OCI-LY3 (cell line): Measurements from ENCODE around the gene CLTB.
"Not testable (repeated sequence)": the region's sequence is repeated elsewhere in the genome, so short reads cannot be mapped to it uniquely, and the experiment has no call there.

Experiments
- H2AFZ ChIP-seq: fragments of 200-600, 300-600 bp; shearing (Covaris generic); 2 replicates; pipeline ENCODE4 v1.6.0; 2014; ENCODE audit warnings: antibody characterized with exemption, low read depth, low read length
- H3K27ac ChIP-seq: fragments of 200-600, 300-600 bp; sonication (generic); 2 replicates; pipeline ENCODE4 v1.5.1; 2014; ENCODE audit warnings: mild to moderate bottlenecking, low read length, moderate library complexity, mixed read lengths
- H3K27me3 ChIP-seq: fragments of 200-600, 300-600 bp; sonication (generic); 2 replicates; pipeline ENCODE4 v1.6.1; 2014; ENCODE audit warnings: low read depth, low read length, mixed read lengths
- H3K36me3 ChIP-seq: fragments of 200-600, 300-600 bp; sonication (generic); replicated peaks from 2 replicates; pipeline ENCODE3; 2014; ENCODE audit warnings: low read depth, low read length, mixed read lengths
- H3K4me1 ChIP-seq: fragments of 300-600, 200-600 bp; sonication (generic); 2 replicates; pipeline ENCODE4 v1.6.1; 2014; ENCODE audit warnings: low read length, mixed read lengths
- H3K4me2 ChIP-seq: fragments of 200-600, 300-600 bp; sonication (generic); 2 replicates; pipeline ENCODE4 v1.6.1; 2014; ENCODE audit warnings: low read length, mixed read lengths
- H3K4me3 ChIP-seq: fragments of 300-600, 200-600 bp; sonication (generic); 2 replicates; pipeline ENCODE4 v1.5.1; 2014; ENCODE audit warnings: antibody characterized with exemption, mild to moderate bottlenecking, low read length, moderate library complexity
- H3K79me2 ChIP-seq: fragments of 300-600, 200-600 bp; shearing (Covaris generic); 2 replicates; pipeline ENCODE4 v1.6.1; 2014; ENCODE audit warnings: mild to moderate bottlenecking, low read length, mixed read lengths
- H3K9ac ChIP-seq: fragments of 300-600, 200-600 bp; shearing (Covaris generic); 2 replicates; pipeline ENCODE4 v1.6.0; 2014; ENCODE audit warnings: mild to moderate bottlenecking, low read length, moderate library complexity
- H3K9me3 ChIP-seq: fragments of 200-600, 300-600 bp; shearing (Covaris generic); 2 replicates; pipeline ENCODE4 v1.6.1; 2014; ENCODE audit warnings: low read length, mixed read lengths; ENCODE audit not compliant: insufficient read depth
- H4K20me1 ChIP-seq: fragments of 200-600, 300-600 bp; sonication (generic); 2 replicates; pipeline ENCODE4 v1.6.1; 2016; ENCODE audit warnings: low read length, mixed read lengths; ENCODE audit not compliant: insufficient read depth
- EZH2phosphoT487 ChIP-seq: fragments of 200-600 bp; shearing (Covaris generic); IDR thresholded peaks from 2 replicates; pipeline ENCODE4 v1.6.1; 2018; ENCODE audit warnings: antibody characterized with exemption, mixed run types, low read depth
- TF ChIP-seq, protein P1 (sequence below): fragments of 200-600, 300-600 bp; sonication (generic); IDR thresholded peaks from 2 replicates; pipeline ENCODE4 v1.5.1; 2014; ENCODE audit warnings: antibody characterized with exemption, low read length, low read depth

Gene CLTB

DNA sequence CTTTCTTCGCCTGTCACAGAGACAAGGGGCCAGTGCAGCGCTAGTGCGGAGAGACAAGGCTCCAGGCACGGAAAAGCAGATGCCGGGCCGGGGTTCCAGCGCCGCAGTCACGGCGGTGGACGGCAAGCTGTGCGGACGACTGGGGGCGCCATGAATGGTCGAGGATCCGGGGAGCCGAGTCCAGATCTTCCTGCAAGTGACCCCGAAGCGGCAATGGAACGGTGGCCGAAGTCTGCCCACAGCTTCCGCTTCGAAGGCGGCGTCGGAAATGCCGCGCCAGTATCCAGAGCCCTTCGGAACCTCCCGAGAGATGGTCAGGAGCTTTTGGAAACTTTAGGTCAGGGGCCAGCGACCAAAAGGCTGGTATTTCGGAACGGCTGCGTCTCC is 31.2 kb upstream of the CLTB start:
- TF ChIP-seq, protein P1, sequence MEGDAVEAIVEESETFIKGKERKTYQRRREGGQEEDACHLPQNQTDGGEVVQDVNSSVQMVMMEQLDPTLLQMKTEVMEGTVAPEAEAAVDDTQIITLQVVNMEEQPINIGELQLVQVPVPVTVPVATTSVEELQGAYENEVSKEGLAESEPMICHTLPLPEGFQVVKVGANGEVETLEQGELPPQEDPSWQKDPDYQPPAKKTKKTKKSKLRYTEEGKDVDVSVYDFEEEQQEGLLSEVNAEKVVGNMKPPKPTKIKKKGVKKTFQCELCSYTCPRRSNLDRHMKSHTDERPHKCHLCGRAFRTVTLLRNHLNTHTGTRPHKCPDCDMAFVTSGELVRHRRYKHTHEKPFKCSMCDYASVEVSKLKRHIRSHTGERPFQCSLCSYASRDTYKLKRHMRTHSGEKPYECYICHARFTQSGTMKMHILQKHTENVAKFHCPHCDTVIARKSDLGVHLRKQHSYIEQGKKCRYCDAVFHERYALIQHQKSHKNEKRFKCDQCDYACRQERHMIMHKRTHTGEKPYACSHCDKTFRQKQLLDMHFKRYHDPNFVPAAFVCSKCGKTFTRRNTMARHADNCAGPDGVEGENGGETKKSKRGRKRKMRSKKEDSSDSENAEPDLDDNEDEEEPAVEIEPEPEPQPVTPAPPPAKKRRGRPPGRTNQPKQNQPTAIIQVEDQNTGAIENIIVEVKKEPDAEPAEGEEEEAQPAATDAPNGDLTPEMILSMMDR, result no peak
- TF ChIP-seq EZH2phosphoT487, result no peak
- H3K9me3 ChIP-seq, result no peaks in the 10 kb centered on the region
- H3K4me3 ChIP-seq, result peak overlapping the region; percentile 93
- H2AFZ ChIP-seq, result peak overlapping the region; percentile 89
- H3K27me3 ChIP-seq, result no peaks in the 10 kb centered on the region
- H3K27ac ChIP-seq, result peak overlapping the region; percentile 60
- peaks cover 6% of the 10 kb centered on the region for H3K36me3 ChIP-seq
- peaks cover 3% of the 10 kb centered on the region; the same call in 1 of the 2 replicates for H4K20me1 ChIP-seq
- H3K4me1 ChIP-seq, result peaks cover 16% of the 10 kb centered on the region
- H3K9ac ChIP-seq, result peak overlapping the region; percentile 88
- H3K79me2 ChIP-seq, result peaks cover 50% of the 10 kb centered on the region
- H3K4me2 ChIP-seq, result peak overlapping the region; percentile 98

DNA sequence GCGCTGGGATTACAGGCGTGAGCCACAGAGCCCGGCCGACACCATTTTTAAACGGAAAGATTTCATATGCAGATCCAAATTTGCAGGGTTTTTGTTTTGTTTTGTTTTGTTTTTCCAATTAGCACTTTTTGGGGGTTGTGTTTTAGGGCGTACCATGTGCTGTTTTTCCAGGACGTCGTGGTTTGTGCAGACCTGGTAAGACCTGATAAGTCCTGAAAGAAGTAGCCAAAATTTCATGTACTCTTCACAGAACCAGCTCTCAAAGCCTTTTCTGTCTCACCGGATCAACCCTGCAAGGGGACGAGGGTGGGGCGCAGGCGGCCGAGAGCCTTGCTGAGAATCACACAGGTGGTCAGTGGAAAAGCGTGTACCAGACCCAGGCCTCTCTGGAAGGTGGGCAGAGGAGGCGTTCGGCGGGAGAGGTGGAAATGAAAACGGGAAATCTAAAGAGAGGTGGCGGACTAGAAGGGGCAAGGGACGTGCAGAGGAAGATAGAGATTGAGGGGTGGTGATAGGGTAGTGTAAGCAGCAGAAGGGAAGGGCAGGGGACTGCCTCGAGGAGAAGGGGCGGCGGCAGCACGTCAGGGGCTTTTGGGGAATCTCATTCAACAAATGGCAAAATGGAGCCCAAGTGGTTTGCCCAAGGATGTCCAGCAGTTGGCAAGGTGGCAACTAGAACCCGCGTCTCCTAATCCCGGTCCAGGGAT is 30.7 kb upstream of the CLTB start:
- peak overlapping the region; percentile 89 for H2AFZ ChIP-seq
- peak overlapping the region; percentile 93 for H3K4me3 ChIP-seq
- no peak for TF ChIP-seq EZH2phosphoT487
- TF ChIP-seq, protein P1, result no peak
- no peaks in the 10 kb centered on the region for H3K27me3 ChIP-seq
- peak overlapping the region; percentile 88 for H3K9ac ChIP-seq
- H3K4me2 ChIP-seq, result peak overlapping the region; percentile 98
- peaks cover 2% of the 10 kb centered on the region for H3K36me3 ChIP-seq
- H3K27ac ChIP-seq, result no peak overlapping the region
- peaks cover 45% of the 10 kb centered on the region for H3K79me2 ChIP-seq
- peaks cover 16% of the 10 kb centered on the region for H3K4me1 ChIP-seq
- no peaks in the 10 kb centered on the region for H3K9me3 ChIP-seq
- no peaks in the 10 kb centered on the region; the same call in 1 of the 2 replicates for H4K20me1 ChIP-seq

DNA sequence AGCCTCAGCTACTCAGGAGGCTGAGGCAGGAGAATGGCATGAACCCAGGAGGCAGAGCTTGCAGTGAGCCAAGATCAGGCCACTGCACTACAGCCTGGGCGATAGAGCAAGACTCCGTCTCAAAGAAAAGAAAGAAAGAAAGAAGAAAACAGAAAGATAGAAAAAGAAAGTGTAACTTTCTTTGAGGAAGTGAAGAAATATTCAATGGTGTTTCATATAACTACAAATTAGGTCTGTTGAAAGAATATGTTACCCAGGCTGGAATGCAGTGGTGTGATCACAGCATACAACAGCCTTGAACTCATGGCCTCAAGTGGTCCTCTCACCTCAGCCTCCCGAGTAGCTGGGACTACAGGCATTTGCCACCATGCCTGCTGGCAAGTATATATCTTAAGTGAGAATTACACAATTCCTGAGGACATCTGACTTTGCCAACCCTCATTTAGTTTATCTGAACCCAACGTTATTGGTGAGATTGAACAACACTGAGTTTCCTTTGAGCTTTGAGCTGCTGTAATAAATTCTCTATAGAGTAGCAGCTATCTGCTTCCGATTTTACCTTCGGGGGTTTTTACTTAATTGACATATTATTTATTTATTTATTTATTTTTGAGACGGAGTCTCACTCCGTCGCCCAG is 29.8 kb upstream of the CLTB start:
- no peak overlapping the region for H3K4me3 ChIP-seq
- H3K79me2 ChIP-seq, result peaks cover 38% of the 10 kb centered on the region
- H3K9ac ChIP-seq, result no peak overlapping the region
- H4K20me1 ChIP-seq, result no peaks in the 10 kb centered on the region; the same call in 1 of the 2 replicates
- H3K27me3 ChIP-seq, result no peaks in the 10 kb centered on the region
- H3K4me2 ChIP-seq, result no peak overlapping the region
- peaks cover 16% of the 10 kb centered on the region for H3K4me1 ChIP-seq
- no peak overlapping the region for H3K27ac ChIP-seq
- no peak overlapping the region for H2AFZ ChIP-seq
- TF ChIP-seq, protein P1, result no peak
- no peak for TF ChIP-seq EZH2phosphoT487
- H3K36me3 ChIP-seq, result peaks cover 2% of the 10 kb centered on the region
- H3K9me3 ChIP-seq, result no peaks in the 10 kb centered on the region

DNA sequence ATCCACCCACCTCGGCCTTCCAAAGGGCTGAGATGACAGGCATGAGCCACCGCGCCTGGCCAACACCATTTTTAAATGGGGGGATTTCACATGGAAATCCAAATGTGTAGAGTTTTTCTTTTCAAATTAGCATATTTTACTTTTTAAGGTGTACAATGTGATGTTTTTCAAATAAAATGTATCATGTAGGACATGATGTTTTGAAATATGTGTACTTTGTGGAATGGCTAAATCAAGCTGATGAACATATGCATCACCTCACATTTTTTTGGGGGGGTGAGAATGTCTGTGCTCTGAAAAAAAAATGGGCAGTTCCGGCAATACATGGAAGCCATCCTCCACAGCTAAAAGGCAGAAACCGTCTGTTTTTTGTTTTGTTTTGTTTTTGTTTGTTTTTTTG is 28.4 kb upstream of the CLTB start:
- peaks cover 1% of the 10 kb centered on the region for H3K36me3 ChIP-seq
- no peak overlapping the region for H3K4me3 ChIP-seq
- H3K27ac ChIP-seq, result no peak overlapping the region
- no peaks in the 10 kb centered on the region for H3K9me3 ChIP-seq
- no peak for TF ChIP-seq EZH2phosphoT487
- TF ChIP-seq, protein P1, result no peak
- H3K9ac ChIP-seq, result no peak overlapping the region
- H2AFZ ChIP-seq, result no peak overlapping the region
- H3K27me3 ChIP-seq, result no peaks in the 10 kb centered on the region
- H3K79me2 ChIP-seq, result peaks cover 24% of the 10 kb centered on the region
- H4K20me1 ChIP-seq, result no peaks in the 10 kb centered on the region; the same call in 1 of the 2 replicates
- no peak overlapping the region for H3K4me2 ChIP-seq
- H3K4me1 ChIP-seq, result peaks cover 14% of the 10 kb centered on the region

DNA sequence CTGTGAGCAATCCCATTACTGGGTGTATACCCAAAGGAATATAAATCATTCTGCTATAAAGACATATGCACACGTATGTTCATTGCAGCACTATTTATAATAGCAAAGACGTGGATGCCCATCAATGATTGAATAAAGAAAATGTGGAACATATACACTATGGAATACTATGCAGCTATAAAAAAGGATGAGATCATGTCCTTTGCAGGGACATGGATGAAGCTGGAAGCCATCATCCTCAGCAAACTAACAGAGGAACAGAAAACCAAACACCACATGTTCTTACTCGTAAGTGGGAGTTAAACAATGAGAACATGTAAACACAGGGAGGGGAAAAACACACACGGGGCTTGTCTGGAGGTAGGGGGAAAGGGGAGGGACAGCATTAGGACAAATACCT is 26.6 kb upstream of the CLTB start:
- H3K27ac ChIP-seq, result not testable (repeated sequence)

More for the DNA sequence above, 26.6 kb upstream of the CLTB start:
- H3K36me3 ChIP-seq, H3K27me3 ChIP-seq, H2AFZ ChIP-seq, H3K79me2 ChIP-seq, H4K20me1 ChIP-seq, H3K9ac ChIP-seq, H3K4me3 ChIP-seq, H3K4me1 ChIP-seq, H3K4me2 ChIP-seq, H3K9me3 ChIP-seq: not testable (repeated sequence)
